HG03039 (cell line): ENCODE data around the gene PKD1.

Experiments
- ATAC-seq: cut with Tn5 transposase; IDR thresholded peaks from one replicate; pipeline ENCODE4 v1.9.1; 2021; ENCODE audit warnings: mild to moderate bottlenecking, moderate library complexity; ENCODE audit not compliant: unreplicated experiment

PKD1 gene

GRCh38 chr16:2056681-2057407, 78.9 kb downstream of the PKD1 start:
- ATAC-seq = no peak

GRCh38 chr16:2056077-2056476, 79.6 kb downstream of the PKD1 start:
- ATAC-seq = no peak

GRCh38 chr16:2054543-2055245, 81.0 kb downstream of the PKD1 start:
- ATAC-seq = no peak

GRCh38 chr16:2053897-2054296, 81.8 kb downstream of the PKD1 start:
- no peak for ATAC-seq

GRCh38 chr16:2053211-2053610, 82.5 kb downstream of the PKD1 start:
- no peak for ATAC-seq

- peak; percentile 1 for ATAC-seq
These were observed 87.6 kb downstream of the PKD1 start for GRCh38 chr16:2048116-2048543.

GRCh38 chr16:2047330-2048115, 88.2 kb downstream of the PKD1 start, which contains the start of the genes NTHL1 and TSC2:
Gene NTHL1 (minus strand): TSS chr16:2047834. CDS start chr16:2047823, 11 bp downstream.
Gene TSC2 (plus strand): TSS chr16:2047985. CDS start chr16:2048616, 631 bp downstream.
- peak; percentile 86 for ATAC-seq

- no peak for ATAC-seq
These were observed 88.8 kb downstream of the PKD1 start for GRCh38 chr16:2046893-2047329.

- ATAC-seq = no peak
These were observed 89.5 kb downstream of the PKD1 start for GRCh38 chr16:2045965-2046892.

GRCh38 chr16:2044541-2044940, 91.2 kb downstream of the PKD1 start:
- ATAC-seq = no peak

- ATAC-seq = no peak
These were observed 91.8 kb downstream of the PKD1 start for GRCh38 chr16:2043667-2044451.

- no peak for ATAC-seq
These were observed 92.6 kb downstream of the PKD1 start for GRCh38 chr16:2042986-2043666.

- no peak for ATAC-seq
These were observed 93.3 kb downstream of the PKD1 start for GRCh38 chr16:2042171-2042985.

- no peak for ATAC-seq
These were observed 94.7 kb downstream of the PKD1 start for GRCh38 chr16:2040787-2041522.

GRCh38 chr16:2040041-2040786, 95.5 kb downstream of the PKD1 start:
- ATAC-seq = no peak

GRCh38 chr16:2039274-2040031, 96.2 kb downstream of the PKD1 start:
- no peak for ATAC-seq
